Stimulated activated CD4-positive, alpha-beta T cell treated with anti-CD3 and anti-CD28 coated beads, Interleukin-2, amount 100 ng/mL, for 4 hours (primary cell): ENCODE measurements around the gene MANEA.

Experiments
- DNase-seq: peaks from one replicate; pipeline ENCODE4 v3.0.0-alpha.2; 2020; ENCODE audit warnings: low read depth

The MANEA gene

GRCh38 chr6:95587989-95588388 is 10.7 kb downstream of the MANEA start:
- no peak for DNase-seq

- no peak for DNase-seq
Observed at GRCh38 chr6:95589067-95589466, 11.7 kb downstream of the MANEA start.

- DNase-seq = no peak
Observed at GRCh38 chr6:95589826-95590570, 12.7 kb downstream of the MANEA start.

GRCh38 chr6:95593025-95593424 is 15.7 kb downstream of the MANEA start:
- DNase-seq = no peak

- DNase-seq = no peak
Observed at GRCh38 chr6:95596021-95596420, 18.7 kb downstream of the MANEA start.

- DNase-seq = no peak
Observed at GRCh38 chr6:95599706-95600105, 22.4 kb downstream of the MANEA start.

GRCh38 chr6:95601133-95601532 is 23.8 kb downstream of the MANEA start:
- DNase-seq = no peak

- no peak for DNase-seq
Observed at GRCh38 chr6:95614094-95614493, 36.8 kb downstream of the MANEA start.

GRCh38 chr6:95629551-95629950 is 52.2 kb downstream of the MANEA start:
- no peak for DNase-seq

GRCh38 chr6:95636552-95637431 is 59.5 kb downstream of the MANEA start:
- no peak for DNase-seq

GRCh38 chr6:95648636-95649035 is 71.3 kb downstream of the MANEA start:
- DNase-seq = no peak

- no peak for DNase-seq
Observed at GRCh38 chr6:95649451-95649850, 72.1 kb downstream of the MANEA start.

GRCh38 chr6:95654176-95654575 is 76.8 kb downstream of the MANEA start:
- no peak for DNase-seq

- no peak for DNase-seq
Observed at GRCh38 chr6:95658886-95659285, 81.6 kb downstream of the MANEA start.
